NB4 (cell line): ENCODE data around the gene PNMA3.
"Not testable (repeated sequence)": the region's sequence is repeated elsewhere in the genome, so short reads cannot be mapped to it uniquely, and the experiment has no call there.

ENCODE experiments used
- MAX ChIP-seq: IDR thresholded peaks from 2 replicates; pipeline ENCODE4 v1.6.1; 2011; ENCODE audit warnings: low read depth, low read length
- POLR2A ChIP-seq: IDR thresholded peaks from 2 replicates; pipeline ENCODE4 v1.6.1; 2011; ENCODE audit warnings: mild to moderate bottlenecking; ENCODE audit not compliant: insufficient read length; ENCODE audit errors: extremely low read depth
- TF ChIP-seq, protein P1 (sequence below): IDR thresholded peaks from one replicate; pipeline ENCODE4 v1.5.1; 2012; ENCODE audit warnings: low read depth, low read length

- TF ChIP-seq, protein P1, sequence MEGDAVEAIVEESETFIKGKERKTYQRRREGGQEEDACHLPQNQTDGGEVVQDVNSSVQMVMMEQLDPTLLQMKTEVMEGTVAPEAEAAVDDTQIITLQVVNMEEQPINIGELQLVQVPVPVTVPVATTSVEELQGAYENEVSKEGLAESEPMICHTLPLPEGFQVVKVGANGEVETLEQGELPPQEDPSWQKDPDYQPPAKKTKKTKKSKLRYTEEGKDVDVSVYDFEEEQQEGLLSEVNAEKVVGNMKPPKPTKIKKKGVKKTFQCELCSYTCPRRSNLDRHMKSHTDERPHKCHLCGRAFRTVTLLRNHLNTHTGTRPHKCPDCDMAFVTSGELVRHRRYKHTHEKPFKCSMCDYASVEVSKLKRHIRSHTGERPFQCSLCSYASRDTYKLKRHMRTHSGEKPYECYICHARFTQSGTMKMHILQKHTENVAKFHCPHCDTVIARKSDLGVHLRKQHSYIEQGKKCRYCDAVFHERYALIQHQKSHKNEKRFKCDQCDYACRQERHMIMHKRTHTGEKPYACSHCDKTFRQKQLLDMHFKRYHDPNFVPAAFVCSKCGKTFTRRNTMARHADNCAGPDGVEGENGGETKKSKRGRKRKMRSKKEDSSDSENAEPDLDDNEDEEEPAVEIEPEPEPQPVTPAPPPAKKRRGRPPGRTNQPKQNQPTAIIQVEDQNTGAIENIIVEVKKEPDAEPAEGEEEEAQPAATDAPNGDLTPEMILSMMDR: not testable (repeated sequence)
- TF ChIP-seq POLR2A, MAX: not testable (repeated sequence)
Observed at GRCh38 chrX:153073331-153073730, 17.1 kb downstream of the PNMA3 start.
